H9 (cell line): Measurements from ENCODE around the gene CEP152. TPM values are rescaled to one million over a fixed set of nuclear protein-coding genes. Genes with fewer than 3 reads are reported as not detected.

Experiments
- DNase-seq: peaks from one replicate; pipeline ENCODE4 v3.0.0-alpha.2; 2017
- H2AFZ ChIP-seq: one replicate; pipeline ENCODE4 v1.6.1; 2013; ENCODE audit warnings: mild to moderate bottlenecking, low read length, control low read depth, moderate library complexity
- H2AK5ac ChIP-seq: 2 replicates; pipeline ENCODE4 v1.6.1; 2013; ENCODE audit warnings: low read length, control low read depth, mixed read lengths; ENCODE audit not compliant: insufficient read length
- H2BK120ac ChIP-seq: one replicate; pipeline ENCODE4 v1.6.1; 2013; ENCODE audit warnings: low read depth, mild to moderate bottlenecking, low read length, control low read depth, inconsistent platforms; ENCODE audit not compliant: poor library complexity, severe bottlenecking
- H2BK12ac ChIP-seq: 2 replicates; pipeline ENCODE4 v1.6.1; 2013; ENCODE audit warnings: low read length, control low read depth, mixed read lengths, low read depth; ENCODE audit not compliant: insufficient read length
- H2BK15ac ChIP-seq: 2 replicates; pipeline ENCODE4 v1.6.1; 2013; ENCODE audit warnings: low read depth, low read length, control low read depth
- H2BK20ac ChIP-seq: one replicate; pipeline ENCODE4 v1.6.1; 2013; ENCODE audit warnings: low read depth, mild to moderate bottlenecking, low read length, control low read depth, inconsistent platforms; ENCODE audit not compliant: poor library complexity, severe bottlenecking
- H2BK5ac ChIP-seq: 2 replicates; pipeline ENCODE4 v1.6.1; 2013; ENCODE audit warnings: low read length, control low read depth, mixed read lengths; ENCODE audit not compliant: insufficient read length
- H3K14ac ChIP-seq: 2 replicates; pipeline ENCODE4 v1.6.1; 2013; ENCODE audit warnings: low read length, control low read depth; ENCODE audit not compliant: insufficient read depth
- H3K18ac ChIP-seq: 2 replicates; pipeline ENCODE4 v1.6.1; 2013; ENCODE audit warnings: low read depth, mild to moderate bottlenecking, mixed read lengths, low read length, control low read depth; ENCODE audit not compliant: insufficient read length
- H3K23ac ChIP-seq: 2 replicates; pipeline ENCODE4 v1.6.1; 2013; ENCODE audit warnings: low read length, control low read depth, mixed read lengths, low read depth; ENCODE audit not compliant: insufficient read length
- H3K23me2 ChIP-seq: 2 replicates; pipeline ENCODE4 v1.6.1; 2013; ENCODE audit warnings: low read depth, mild to moderate bottlenecking, mixed read lengths, low read length, control low read depth; ENCODE audit not compliant: insufficient read length, poor library complexity, severe bottlenecking
- H3K27ac ChIP-seq: 2 replicates; pipeline ENCODE4 v1.5.1; 2013; ENCODE audit warnings: low read length, control low read depth, mixed read lengths, low read depth; ENCODE audit not compliant: insufficient read length
- H3K27me3 ChIP-seq: 2 replicates; pipeline ENCODE4 v1.6.1; 2013; ENCODE audit warnings: low read length, control low read depth, inconsistent platforms; ENCODE audit not compliant: insufficient read depth
- H3K4ac ChIP-seq: 2 replicates; pipeline ENCODE4 v1.6.1; 2013; ENCODE audit warnings: low read depth, mild to moderate bottlenecking, control low read depth, inconsistent platforms, low read length, moderate library complexity
- H3K4me1 ChIP-seq: 2 replicates; pipeline ENCODE4 v1.6.1; 2013; ENCODE audit warnings: low read length, control low read depth, inconsistent platforms; ENCODE audit not compliant: insufficient read depth
- H3K4me2 ChIP-seq: 2 replicates; pipeline ENCODE4 v1.6.1; 2013; ENCODE audit warnings: low read length, control low read depth, mixed read lengths; ENCODE audit not compliant: insufficient read length, insufficient read depth
- H3K56ac ChIP-seq: 2 replicates; pipeline ENCODE4 v1.6.1; 2013; ENCODE audit warnings: low read depth, mild to moderate bottlenecking, mixed read lengths, low read length, control low read depth; ENCODE audit not compliant: insufficient read length
- H3K79me1 ChIP-seq: 2 replicates; pipeline ENCODE4 v1.6.1; 2013; ENCODE audit warnings: low read depth, mild to moderate bottlenecking, moderate library complexity, low read length, control low read depth, inconsistent platforms; ENCODE audit not compliant: insufficient read depth, poor library complexity, severe bottlenecking
- H3K79me2 ChIP-seq: 2 replicates; pipeline ENCODE4 v1.6.1; 2013; ENCODE audit warnings: low read length, control low read depth, inconsistent platforms; ENCODE audit not compliant: insufficient read depth
- H3K9ac ChIP-seq: 2 replicates; pipeline ENCODE4 v1.6.1; 2013; ENCODE audit warnings: low read length, control low read depth, mixed read lengths; ENCODE audit not compliant: insufficient read length; ENCODE audit errors: extremely low read depth
- H3K9me3 ChIP-seq: one replicate; pipeline ENCODE4 v1.6.1; 2013; ENCODE audit warnings: low read depth, low read length, inconsistent platforms; ENCODE audit not compliant: control insufficient read depth
- H3T11ph ChIP-seq: one replicate; pipeline ENCODE4 v1.6.1; 2013; ENCODE audit warnings: mild to moderate bottlenecking, low read length, control low read depth, inconsistent platforms
- H4K20me1 ChIP-seq: one replicate; pipeline ENCODE4 v1.6.1; 2013; ENCODE audit not compliant: control insufficient read depth, insufficient read length, insufficient read depth
- H4K5ac ChIP-seq: 2 replicates; pipeline ENCODE4 v1.6.1; 2013; ENCODE audit warnings: low read depth, mild to moderate bottlenecking, mixed read lengths, low read length, control low read depth; ENCODE audit not compliant: insufficient read length
- H4K8ac ChIP-seq: replicated peaks from 2 replicates; pipeline ENCODE4 v1.6.1; 2013; ENCODE audit warnings: low read length, control low read depth, mixed read lengths, low read depth; ENCODE audit not compliant: insufficient read length
- H4K91ac ChIP-seq: 2 replicates; pipeline ENCODE4 v1.6.1; 2013; ENCODE audit warnings: low read depth, mild to moderate bottlenecking, moderate library complexity, mixed read lengths, low read length, control low read depth; ENCODE audit not compliant: insufficient read length
- H3K27ac Mint-ChIP-seq, 3 experiments: 2 replicates in 2 of 3; 3 replicates in 1 of 3; pipeline ENCODE4 v1.8.0; 2020 to 2021; ENCODE audit warnings: mixed read lengths in 3 of 3, mild to moderate bottlenecking in 1 of 3, moderate library complexity in 1 of 3
- H3K27me3 Mint-ChIP-seq: 2 replicates; pipeline ENCODE4 v1.8.0; 2021; ENCODE audit warnings: low read depth, mild to moderate bottlenecking, moderate library complexity, mixed read lengths
- H3K36me3 Mint-ChIP-seq, 3 experiments: 2 replicates in 2 of 3; 3 replicates in 1 of 3; pipeline ENCODE4 v1.8.0; 2020 to 2021; ENCODE audit warnings: low read depth in 3 of 3, mixed read lengths in 3 of 3; ENCODE audit not compliant: insufficient read depth in 1 of 3
- H3K4me1 Mint-ChIP-seq, 2 experiments: 2 replicates each; pipeline ENCODE4 v1.8.0; 2020; ENCODE audit warnings: mixed read lengths in 2 of 2
- H3K4me3 Mint-ChIP-seq, 2 experiments: 2 replicates in 1 of 2; 3 replicates in 1 of 2; pipeline ENCODE4 v1.8.0; 2020 to 2021; ENCODE audit warnings: mild to moderate bottlenecking in 2 of 2, mixed read lengths in 2 of 2, moderate library complexity in 1 of 2
- H3K9me3 Mint-ChIP-seq, 2 experiments: 2 replicates in 1 of 2; 3 replicates in 1 of 2; pipeline ENCODE4 v1.8.0; 2020; ENCODE audit warnings: mild to moderate bottlenecking in 2 of 2, mixed read lengths in 2 of 2, moderate library complexity in 1 of 2
- CTCF ChIP-seq: fragments of 200-600 bp; sonication (generic); conservative IDR thresholded peaks from 3 replicates; pipeline ENCODE4 v1.8.0; 2021; ENCODE audit warnings: antibody characterized with exemption, mild to moderate bottlenecking
- WGBS: extraction: QIAGEN DNeasy Blood & Tissue Kit; methylation state at CpG from one replicate; pipeline ENCODE4 v1.1.7; 2013; ENCODE audit warnings: missing lambda C conversion rate, low lambda C conversion rate, mixed read lengths; ENCODE audit not compliant: insufficient read length; ENCODE audit errors: extremely low coverage; 5-methylcytosine and 5-hydroxymethylcytosine counted together
- total RNA-seq: library from RNA; stranded (reverse); gene quantifications from 2 replicates; pipeline ENCODE4 v1.2.1, GENCODE V29; 2021

The CEP152 gene
- total RNA-seq, 1 experiment from 2014 or later: 10.9 TPM

- H4K5ac ChIP-seq: no peak overlapping the region
- no peak overlapping the region for H2BK15ac ChIP-seq
- WGBS: no CpG with 5 or more reads among the region's 1 CpG
- no peaks in the 10 kb centered on the region for H3K79me2 ChIP-seq
- no peaks in the 10 kb centered on the region for H3K79me1 ChIP-seq
- Mint-ChIP-seq H3K4me3 (no peak overlapping the region), H3K27ac (no peak overlapping the region), H3K4me1 (no peaks in the 10 kb centered on the region), H3K27me3 (no peaks in the 10 kb centered on the region), H3K36me3 (peaks cover 0 to 12% (median 7%) of the 10 kb centered on the region in 3 experiments), H3K9me3 (peaks cover 10 to 12% of the 10 kb centered on the region in 2 experiments)
- no peak overlapping the region for H3K14ac ChIP-seq
- H3K4me1 ChIP-seq: no peaks in the 10 kb centered on the region
- H2BK12ac ChIP-seq: no peak overlapping the region
- no peak overlapping the region for H4K91ac ChIP-seq
- H3K23me2 ChIP-seq: no peaks in the 10 kb centered on the region
- H3T11ph ChIP-seq: no peak overlapping the region
- H3K27ac ChIP-seq: no peak overlapping the region
- no peak overlapping the region for H2BK20ac ChIP-seq
- H3K9ac ChIP-seq: no peak overlapping the region
- no peaks in the 10 kb centered on the region for H4K20me1 ChIP-seq
- H2BK5ac ChIP-seq: no peak overlapping the region
- no peak overlapping the region for H2AK5ac ChIP-seq
- H3K4ac ChIP-seq: no peak overlapping the region
- TF ChIP-seq CTCF: no peak
- H3K27me3 ChIP-seq: no peaks in the 10 kb centered on the region
- H3K23ac ChIP-seq: no peak overlapping the region
- no peak overlapping the region for H4K8ac ChIP-seq
- H3K4me2 ChIP-seq: no peak overlapping the region
- no peak overlapping the region for H3K18ac ChIP-seq
- no peak overlapping the region for H2AFZ ChIP-seq
- no peak overlapping the region for H2BK120ac ChIP-seq
- no peak for DNase-seq
- H3K56ac ChIP-seq: no peak overlapping the region
- H3K9me3 ChIP-seq: no peaks in the 10 kb centered on the region
These were observed 102.2 kb downstream of the CEP152 start for GRCh38 chr15:48708641-48709040.
